ENCODE measurements around the gene BLTP3A.
"Not testable (repeated sequence)": the region's sequence is repeated elsewhere in the genome, so short reads cannot be mapped to it uniquely, and the experiment has no call there.

The BLTP3A gene

DNA sequence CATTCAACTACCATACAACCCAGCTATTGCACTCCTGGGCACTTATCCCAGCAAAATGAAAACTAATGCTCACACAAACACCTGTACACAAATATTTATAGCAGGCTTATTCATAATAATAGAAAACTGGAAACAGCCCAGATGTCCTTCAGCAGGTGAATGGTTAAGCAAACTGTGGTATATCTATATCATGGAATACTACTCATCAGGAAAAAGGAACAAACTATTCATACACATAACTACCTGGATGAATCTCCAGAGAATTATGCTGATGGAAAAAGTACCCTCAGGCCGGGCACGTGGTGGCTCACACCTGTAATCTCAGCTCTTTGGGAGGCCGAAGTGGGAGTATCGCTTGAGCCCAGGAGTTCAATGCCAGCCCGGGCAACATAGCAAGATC, 3.8 kb upstream of the BLTP3A start:
- in situ Hi-C loops (cut with HindIII; ENCODE audit: low sequenced_read_pairs): no loop called here

DNA sequence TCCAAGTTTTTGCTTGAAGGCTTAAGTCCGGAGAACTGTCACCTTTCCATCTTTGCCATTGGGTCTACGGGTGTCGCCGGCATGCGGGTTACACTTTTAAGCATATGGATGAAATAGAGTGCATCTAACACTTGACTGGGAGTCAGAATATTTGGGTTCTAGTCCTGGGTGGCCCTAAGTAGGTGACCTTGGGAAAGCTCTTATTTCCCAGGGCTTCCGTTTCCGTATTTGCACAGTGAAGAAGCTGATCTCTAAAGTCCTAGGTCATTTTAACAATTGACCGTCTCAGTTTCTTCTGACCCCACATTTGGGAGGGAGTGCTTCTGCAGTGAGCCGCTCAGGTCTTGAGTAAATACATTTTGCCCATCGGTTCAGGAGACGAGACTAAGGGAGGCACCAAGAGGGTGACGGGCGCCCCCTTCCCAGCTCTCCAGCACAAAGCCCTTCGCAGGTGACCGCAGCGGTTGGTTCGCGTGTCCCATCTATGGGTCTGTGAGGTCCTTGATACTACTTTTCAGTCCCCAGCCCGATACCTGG, 651 bp upstream of the BLTP3A start:
- in situ Hi-C loops (cut with HindIII; ENCODE audit: low sequenced_read_pairs): no loop called here

DNA sequence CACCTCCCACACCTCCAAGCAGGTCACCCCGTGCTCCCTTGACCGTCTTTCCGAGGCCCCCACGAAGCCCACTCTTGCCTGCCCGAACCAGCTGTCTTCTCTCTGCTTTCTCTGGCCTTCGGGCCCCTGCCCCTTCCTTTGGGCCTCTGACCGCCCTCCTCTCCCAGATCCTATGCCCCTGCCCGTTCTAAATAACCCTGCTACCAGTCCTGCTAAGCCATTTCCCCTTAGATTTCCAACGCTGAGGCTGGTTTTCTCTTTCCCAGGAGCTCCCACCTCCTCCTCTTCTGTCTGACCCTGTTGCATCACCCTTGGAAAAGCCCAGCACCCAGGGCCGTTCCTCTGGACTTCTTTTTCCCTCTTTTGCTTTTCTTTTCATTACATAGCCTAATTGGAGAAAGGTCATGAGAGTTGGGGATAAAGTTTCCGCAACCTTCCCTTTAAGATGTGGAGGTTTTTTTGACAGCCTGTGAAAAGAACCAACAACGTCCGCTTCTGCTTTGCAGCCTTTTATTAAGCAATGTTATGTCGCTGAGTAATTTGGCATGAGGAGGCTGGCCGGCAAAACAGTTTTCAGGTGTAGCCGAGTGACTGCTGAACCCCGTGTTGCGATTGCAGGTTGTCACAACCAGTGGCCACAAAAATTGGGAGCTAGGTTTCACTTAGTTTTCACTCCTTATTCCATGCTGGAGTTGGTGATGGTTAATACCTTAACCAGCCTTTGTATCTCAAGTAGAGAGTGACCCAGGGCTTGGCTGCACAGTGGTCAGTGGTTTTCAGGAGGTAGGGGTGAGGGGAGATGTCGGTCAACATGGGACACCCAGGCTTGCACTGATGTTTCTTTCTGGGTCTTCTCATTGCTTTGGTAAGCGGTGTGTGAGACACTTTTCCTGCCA, 970 bp downstream of the BLTP3A start:
- in situ Hi-C loops (cut with HindIII; ENCODE audit: low sequenced_read_pairs): no loop called here

DNA sequence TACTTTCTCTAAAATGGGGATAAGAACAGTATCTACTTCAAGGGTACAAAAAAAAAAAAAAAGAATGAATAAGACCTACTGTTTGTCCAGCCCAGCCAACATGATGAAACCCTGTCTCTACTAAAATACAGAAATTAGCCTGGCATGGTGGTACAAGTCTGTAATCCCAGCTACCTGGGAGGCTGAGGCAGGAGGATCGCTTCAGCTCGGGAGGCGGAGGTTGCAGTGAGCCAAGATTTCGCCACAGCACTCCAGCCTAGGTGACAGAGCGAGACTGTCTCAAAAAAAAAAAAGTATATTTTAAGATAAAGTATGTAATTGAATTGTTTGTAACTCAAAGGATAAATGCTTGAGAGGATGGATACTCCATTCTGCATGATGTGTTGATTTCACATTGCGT, 2.0 kb downstream of the BLTP3A start:
- in situ Hi-C loops (cut with HindIII; ENCODE audit: low sequenced_read_pairs): no loop called here

DNA sequence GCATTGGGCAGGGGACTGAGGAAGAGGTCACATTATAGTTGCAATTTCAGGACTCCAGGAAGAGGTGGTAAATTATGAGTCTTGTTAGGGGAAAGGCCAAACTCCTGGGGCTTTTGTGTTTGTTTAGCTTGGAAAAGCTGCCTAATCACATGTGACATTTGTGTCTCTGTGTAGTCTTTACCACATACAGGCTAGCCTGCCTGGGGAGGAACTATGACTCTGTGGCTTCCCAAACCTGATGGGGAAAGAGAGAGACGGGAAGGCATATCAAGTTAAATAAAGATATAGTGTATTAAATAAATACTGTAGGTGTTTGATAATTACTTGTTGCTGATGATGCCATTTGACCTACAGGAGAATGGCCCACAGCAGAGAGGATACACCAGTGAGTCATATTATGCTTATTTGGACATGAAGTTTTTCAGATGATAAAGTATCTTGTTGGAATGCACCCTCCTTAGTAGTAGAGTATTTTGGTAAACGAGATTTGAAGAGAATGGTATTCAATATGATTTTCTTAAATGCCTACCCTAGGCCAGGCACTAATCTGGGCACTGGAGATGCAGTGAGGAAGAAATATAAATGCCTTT, 4.0 kb downstream of the BLTP3A start:
- in situ Hi-C loops (cut with HindIII; ENCODE audit: low sequenced_read_pairs): no loop called here

DNA sequence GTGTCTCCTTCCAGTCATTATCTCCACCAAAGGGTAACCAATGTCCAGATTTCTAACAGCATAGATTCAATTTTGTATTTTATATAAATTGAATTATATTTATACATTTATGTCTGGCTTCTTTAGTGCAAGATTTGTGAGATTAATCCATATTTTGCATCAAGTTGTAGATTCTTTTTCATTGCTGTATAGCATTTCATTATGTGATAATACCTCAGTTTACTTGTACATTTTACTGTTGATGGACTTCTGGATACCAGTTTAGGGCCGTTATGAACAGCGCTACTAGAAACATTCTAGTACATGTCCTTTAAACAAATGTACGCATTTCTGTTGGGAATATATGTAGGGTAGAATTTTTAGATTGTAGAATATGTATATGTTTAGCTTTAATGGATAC, 6.2 kb downstream of the BLTP3A start:
- in situ Hi-C loops (cut with HindIII; ENCODE audit: low sequenced_read_pairs): no loop called here

DNA sequence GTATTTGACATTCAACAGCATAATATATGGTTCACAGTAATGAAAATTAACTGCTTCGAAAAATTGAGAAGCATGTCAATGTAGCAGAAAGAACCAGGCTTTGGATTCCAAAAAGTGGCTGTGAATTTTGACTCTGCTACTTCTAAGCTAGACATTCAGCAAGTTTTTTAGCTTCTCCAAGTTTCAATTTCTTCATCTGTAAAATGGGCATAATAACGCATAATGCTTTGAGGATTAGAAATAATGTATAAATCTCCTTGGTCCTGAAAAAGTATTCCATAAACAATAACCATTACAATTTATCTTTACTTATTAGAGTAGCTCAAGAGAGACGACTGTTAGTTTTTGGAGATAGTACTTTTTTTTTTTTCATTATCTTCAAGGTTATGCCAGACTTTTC, 7.7 kb downstream of the BLTP3A start:
- in situ Hi-C loops (cut with HindIII; ENCODE audit: low sequenced_read_pairs): no loop called here

DNA sequence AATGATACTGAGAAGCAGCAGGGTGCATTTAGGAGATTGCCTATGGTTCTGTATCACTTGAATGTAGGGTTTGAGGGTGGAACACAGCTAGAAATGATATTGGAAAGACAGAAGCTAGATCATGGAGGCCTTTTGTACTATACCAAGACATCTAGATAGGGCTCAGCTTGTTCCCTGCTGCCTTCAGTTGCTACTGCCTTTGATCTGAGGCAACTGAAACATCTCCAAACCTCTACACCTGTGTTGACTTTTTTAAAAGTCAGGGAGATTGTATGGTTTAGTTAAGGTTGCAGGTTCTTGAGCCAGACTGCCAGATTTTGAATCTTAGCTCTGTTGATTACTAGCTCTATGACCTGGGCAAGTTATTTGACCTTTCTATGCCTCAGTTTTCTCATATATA, 12.7 kb downstream of the BLTP3A start:
- in situ Hi-C loops (cut with HindIII; ENCODE audit: low sequenced_read_pairs): no loop called here

DNA sequence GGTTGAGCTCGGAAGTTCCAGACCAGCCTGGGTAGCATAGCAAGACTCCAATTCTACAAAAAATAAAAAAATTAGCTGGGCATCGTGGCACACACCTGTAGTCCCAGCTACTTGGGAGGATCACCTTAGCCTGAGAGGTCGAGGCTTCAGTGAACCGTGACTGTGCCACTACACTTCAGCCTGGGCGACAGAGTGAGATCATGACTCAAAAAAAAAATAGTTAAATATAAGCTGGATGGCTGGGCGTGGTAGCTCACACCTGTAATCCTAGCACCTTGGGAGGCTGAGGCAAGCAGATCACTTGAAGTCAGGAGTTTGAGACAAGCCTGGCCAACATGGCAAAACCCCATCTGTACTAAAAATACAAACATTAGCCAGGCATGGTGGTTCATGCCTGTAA, 13.2 kb downstream of the BLTP3A start:
- in situ Hi-C loops (cut with HindIII; ENCODE audit: low sequenced_read_pairs): not testable (repeated sequence)

DNA sequence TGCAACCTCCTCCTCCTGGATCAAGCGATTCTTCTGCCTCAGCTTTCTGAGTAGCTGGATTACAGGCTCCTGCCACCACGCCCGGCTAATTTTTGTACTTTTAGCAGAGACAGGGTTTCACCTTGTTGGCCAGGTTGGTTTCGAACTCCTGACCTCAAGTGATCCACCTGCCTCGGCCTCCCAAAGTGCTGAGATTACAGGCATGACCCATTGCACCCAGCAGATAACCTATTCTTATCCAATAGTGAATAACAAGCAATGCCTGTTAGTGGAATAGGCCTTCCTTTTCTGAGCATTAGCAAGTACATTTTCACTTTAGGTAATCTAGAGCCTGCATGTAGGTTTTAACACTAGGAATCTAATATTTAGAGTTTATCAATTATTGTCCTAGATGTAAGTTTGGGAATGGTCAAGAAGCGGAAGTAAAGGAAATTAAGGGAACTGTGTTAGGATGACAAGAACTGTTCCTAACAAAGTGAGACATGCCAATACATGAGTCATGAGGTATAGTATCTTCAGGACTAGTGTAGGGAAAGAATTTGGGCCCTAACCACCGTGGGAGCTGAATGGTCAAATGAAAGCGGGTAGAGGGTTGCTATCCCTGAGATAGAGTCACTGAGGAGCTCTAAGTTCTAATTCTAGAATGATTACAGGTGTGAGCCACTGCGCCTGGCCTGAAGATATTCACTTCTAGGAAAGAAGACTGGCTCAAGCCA, 15.0 kb downstream of the BLTP3A start:
- in situ Hi-C loops (cut with HindIII; ENCODE audit: low sequenced_read_pairs): no loop called here

DNA sequence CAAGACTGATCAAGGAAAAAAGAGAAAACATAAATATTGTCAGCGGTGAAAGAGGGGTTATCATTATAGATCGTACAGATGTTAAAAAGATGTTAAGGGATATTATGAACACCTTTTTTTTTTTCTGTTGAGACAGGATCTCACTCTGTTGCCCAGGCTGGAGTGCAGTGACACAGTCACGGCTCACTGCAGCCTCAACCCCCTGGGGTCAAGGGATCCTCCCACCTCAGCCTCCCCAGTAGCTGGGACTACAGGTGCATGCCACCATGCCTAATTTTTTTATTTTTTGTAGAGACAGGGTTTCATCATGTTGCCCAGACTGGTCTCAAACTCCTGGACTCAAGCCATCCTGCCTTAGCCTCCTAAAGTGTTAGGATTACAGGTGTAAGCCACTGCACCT, 16.6 kb downstream of the BLTP3A start:
- in situ Hi-C loops (cut with HindIII; ENCODE audit: low sequenced_read_pairs): not testable (repeated sequence)

DNA sequence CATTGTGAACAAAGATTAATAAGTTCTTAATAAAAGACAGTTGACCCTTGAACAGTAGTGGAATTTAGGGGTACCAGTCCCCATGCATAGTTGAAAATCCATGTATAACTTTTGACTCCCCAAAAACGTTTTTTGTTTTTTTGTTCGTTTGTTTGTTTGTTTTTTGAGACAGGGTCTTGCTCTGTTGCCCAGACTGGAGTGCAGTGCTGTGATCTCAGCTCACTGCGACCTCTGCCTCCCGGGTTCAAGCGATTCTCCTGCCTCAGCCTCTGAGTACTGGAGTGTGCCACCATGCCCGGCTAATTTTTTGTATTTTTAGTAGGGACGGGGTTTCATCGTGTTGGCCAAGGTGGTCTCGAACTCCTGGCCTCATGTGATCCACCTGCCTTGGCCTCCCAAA, 17.5 kb downstream of the BLTP3A start:
- in situ Hi-C loops (cut with HindIII; ENCODE audit: low sequenced_read_pairs): not testable (repeated sequence)

DNA sequence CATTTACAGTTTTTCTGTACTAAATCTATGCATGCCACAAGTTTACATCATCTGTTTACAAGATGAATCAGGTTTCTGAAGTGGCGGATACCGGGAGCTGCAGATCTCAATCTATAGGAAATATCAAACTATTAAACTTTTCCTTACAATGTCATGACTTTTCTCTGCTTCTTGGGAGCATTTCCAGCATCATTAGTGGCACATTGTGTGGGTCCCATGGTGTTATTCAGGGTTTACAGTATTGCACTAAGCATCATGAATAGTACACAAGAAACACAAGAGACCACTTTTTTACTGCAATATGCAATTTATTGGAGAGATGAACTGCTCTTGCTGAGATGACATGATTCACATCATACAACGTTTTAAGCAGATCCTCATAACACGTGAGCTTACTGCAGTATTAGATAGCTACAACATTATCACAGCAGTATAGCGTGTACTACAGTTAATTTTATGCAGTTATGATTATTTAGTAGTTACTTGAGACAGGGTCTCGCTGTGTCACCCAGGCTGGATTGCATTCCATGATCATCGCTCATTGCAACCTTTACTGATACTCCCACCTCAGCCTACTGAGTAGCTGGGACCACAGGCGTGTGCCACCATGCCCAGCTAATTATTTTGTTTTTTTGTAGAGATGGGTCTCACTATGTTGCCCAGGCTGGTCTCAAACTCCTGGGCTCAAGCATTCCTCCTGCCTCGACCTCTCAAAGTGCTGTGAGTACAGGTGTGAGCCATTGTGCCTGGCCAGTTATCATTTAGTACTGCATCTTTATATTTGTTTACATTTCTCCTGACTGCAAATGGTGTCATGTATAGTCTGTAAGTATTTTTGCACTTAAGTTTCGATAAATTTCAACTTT, 18.4 kb downstream of the BLTP3A start:
- in situ Hi-C loops (cut with HindIII; ENCODE audit: low sequenced_read_pairs): loop anchor here (5.0 to 10.0 kb wide), 2 partner anchors 47 to 395 kb away; no protein-coding TSS in a partner anchor

DNA sequence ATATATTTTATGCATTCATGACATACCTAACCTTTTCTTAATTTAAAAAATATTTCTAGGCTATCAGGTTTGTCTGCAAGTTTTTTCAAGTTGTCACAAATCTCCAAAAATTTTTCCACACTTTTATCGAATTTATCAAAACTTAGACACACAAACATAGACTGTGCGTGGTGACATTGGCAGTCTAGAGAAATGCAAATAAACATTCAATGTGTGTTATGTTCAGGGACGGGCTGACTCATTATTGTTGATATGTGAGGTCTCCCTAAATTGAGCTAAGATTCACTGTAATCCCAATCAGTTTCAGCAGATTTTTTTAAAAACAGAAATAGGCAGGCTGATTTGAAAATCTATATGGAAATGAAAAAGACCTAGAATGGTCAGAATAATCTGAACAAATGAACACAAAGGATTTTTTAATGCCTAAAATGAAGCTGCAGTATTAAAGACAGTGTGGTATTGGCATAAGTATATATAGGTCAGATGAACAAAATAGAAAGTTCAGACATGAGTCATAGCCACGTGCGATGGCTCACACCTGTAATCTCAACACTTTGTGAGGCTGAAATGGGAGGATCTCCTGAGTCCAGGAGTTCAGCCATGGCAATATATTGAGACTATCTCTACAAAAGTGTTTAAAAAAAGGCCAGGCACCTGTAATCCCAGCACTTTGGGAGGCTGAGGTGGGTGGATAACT, 19.2 kb downstream of the BLTP3A start:
- in situ Hi-C loops (cut with HindIII; ENCODE audit: low sequenced_read_pairs): loop anchor here (5.0 to 10.0 kb wide), 2 partner anchors 46 to 394 kb away; no protein-coding TSS in a partner anchor

DNA sequence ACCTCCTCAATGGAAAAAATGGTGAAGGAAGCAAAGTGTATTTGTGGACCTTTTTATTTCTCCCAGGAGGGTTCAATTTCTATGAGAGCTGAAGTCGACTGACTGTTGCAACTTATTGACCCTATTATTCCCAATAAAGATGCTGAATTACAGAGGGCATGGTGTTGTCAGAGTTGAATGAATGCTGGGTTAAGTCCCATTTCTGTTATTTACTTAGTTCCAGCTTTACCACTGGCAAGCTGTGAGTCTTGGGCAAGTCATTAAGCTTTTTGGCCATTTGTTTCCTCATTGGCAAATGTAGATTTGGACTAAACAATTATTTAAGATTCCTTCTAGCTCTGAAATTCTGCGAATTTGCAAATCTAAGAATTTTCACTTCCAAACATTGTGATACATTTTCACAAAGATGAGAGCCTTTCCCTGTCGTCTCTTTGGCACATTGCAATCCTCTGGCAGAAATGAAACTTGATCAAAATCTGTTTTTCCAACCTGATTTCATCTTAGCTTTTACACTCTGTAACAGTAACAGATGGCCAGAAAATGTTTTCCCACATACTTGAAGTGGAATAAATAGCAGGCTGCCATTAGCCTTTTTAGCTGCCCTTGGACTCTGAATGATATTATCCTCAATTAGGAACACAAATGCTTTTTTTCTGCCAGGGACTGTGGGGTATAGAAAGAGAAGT, 21.3 kb downstream of the BLTP3A start:
- in situ Hi-C loops (cut with HindIII; ENCODE audit: low sequenced_read_pairs): loop anchor here (5.0 to 10.0 kb wide), 2 partner anchors 44 to 392 kb away; no protein-coding TSS in a partner anchor

DNA sequence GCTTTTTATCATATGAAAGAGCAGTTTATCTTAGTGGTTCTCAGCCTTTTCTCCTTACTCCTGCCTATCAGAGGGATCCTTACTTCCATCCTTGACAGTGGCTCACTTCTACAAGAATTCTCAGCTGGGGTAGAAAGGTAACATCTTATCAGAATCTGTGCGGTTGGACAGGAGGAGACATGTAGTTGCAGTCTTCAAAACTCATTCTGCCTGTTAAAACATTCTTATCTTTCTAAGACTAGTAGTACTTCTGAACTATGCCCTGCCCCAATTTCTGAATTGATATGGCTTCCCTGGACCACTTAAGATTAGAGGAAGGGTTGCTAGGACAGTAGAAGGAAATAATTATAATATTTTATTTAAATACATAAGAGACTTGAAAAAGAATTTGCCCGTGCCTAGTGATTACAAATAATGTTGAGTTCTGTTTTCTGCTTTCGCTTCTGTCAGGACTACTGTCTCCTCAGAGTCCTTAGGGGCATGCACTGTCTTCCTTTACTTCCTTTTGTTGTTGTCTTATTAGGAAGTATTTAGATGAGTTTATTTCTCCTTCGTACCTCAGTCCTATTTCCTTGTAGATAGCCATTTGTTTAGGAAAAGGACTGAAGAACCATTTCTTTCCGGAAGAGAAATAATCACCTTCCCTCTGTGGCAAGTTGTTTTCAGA, 24.9 kb downstream of the BLTP3A start:
- in situ Hi-C loops (cut with HindIII; ENCODE audit: low sequenced_read_pairs): loop anchor here (10.0 kb wide), 1 partner anchor 388 kb away; no protein-coding TSS in a partner anchor

DNA sequence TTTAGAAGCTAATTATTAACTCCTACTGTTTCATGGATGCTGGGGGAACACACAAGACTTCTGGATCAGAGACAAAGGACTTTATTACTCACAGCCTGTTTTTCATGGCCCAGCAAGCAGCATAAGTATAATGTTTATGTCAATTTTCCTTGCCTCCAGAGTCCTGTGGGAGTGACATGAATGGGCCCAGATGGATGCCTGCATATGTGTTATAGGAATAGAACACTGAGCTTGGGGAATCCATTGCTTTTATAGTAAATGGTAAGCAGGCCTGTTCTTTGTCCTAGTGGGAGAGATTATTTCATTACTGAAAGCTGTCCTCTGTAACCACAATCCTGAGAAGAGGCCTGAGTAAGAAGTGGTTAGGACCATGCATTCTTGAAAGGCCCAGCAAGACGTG, 25.6 kb downstream of the BLTP3A start:
- in situ Hi-C loops (cut with HindIII; ENCODE audit: low sequenced_read_pairs): loop anchor here (10.0 kb wide), 1 partner anchor 387 kb away; no protein-coding TSS in a partner anchor

DNA sequence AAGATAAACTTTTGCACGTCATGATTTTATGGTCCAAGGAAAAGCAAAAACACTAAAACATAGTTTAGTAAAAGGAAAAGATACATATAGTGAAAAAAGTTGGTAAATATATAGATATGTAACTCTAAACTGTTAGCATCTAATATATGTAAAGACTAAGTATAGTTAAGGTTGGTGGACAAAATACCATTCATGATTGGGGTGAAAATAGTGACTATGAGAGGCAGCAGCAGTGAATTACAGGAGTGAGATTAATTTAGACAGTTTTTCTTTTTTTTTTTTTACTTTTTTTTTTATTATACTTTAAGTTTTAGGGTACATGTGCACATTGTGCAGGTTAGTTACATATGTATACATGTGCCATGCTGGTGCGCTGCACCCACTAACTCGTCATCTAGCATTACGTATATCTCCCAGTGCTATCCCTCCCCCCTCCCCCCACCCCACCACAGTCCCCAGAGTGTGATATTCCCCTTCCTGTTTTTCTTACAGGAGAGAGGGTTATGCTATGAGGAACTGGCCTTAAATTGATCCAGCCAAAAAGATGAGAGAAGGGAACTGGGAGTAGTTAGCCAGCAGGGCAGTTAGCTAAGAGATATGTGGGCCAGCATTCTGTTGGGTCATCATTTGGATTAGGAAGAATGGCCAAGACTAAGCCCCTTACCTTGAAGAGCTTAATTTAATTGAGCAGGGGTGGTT, 27.1 kb downstream of the BLTP3A start:
- in situ Hi-C loops (cut with HindIII; ENCODE audit: low sequenced_read_pairs): loop anchor here (10.0 kb wide), 1 partner anchor 386 kb away; no protein-coding TSS in a partner anchor
